Subcutaneous adipose tissue (tissue), 4 donors: ENCODE measurements around the gene SNX24. TPM values are rescaled to one million over a fixed set of nuclear protein-coding genes. Genes with fewer than 3 reads are reported as not detected.

Source experiments
- total RNA-seq, 4 donors: library from RNA; depleted of rRNA; stranded (reverse); fragments of >200 nt; gene quantifications; one replicate each; pipeline ENCODE4 v1.1.0, GENCODE V29; 2016
- TF ChIP-seq, protein P1 (sequence below): fragments of 450-650 bp; IDR thresholded peaks from one replicate; pipeline ENCODE4 v1.5.1; 2016; ENCODE audit warnings: low read depth, mild to moderate bottlenecking, control low read depth, antibody characterized with exemption, moderate library complexity

SNX24 gene
- total RNA-seq, 4 donors from 2014 or later: 5.8 to 33.9 (median 28.8) TPM

- TF ChIP-seq, protein P1, sequence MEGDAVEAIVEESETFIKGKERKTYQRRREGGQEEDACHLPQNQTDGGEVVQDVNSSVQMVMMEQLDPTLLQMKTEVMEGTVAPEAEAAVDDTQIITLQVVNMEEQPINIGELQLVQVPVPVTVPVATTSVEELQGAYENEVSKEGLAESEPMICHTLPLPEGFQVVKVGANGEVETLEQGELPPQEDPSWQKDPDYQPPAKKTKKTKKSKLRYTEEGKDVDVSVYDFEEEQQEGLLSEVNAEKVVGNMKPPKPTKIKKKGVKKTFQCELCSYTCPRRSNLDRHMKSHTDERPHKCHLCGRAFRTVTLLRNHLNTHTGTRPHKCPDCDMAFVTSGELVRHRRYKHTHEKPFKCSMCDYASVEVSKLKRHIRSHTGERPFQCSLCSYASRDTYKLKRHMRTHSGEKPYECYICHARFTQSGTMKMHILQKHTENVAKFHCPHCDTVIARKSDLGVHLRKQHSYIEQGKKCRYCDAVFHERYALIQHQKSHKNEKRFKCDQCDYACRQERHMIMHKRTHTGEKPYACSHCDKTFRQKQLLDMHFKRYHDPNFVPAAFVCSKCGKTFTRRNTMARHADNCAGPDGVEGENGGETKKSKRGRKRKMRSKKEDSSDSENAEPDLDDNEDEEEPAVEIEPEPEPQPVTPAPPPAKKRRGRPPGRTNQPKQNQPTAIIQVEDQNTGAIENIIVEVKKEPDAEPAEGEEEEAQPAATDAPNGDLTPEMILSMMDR: no peak
Observed at GRCh38 chr5:122963305-122963704, 117.9 kb downstream of the SNX24 start.

- TF ChIP-seq, protein P1: no peak
Observed at GRCh38 chr5:122965111-122965510, 119.7 kb downstream of the SNX24 start.

DNA sequence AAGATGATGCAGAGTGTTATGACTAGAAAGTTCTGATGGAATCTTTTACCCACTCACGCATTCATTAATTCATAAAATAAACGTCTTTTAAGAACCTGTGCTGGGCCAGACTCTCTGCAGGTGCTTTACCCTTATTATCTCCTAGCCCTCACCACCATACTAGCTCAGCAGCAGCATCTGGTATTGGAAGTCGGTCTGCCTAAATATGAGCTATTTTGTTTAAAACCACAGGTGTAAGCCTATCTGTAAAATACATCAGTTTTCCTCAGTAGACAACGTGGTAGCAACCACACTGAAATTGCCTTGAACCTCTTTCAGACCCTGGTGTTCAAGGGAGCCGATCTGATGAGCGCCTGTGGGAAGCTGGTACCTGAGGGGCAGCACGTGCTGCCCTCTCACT is 121.7 kb downstream of the SNX24 start:
- TF ChIP-seq, protein P1: no peak

GRCh38 chr5:122967625-122968024 is 122.2 kb downstream of the SNX24 start:
- TF ChIP-seq, protein P1: no peak

DNA sequence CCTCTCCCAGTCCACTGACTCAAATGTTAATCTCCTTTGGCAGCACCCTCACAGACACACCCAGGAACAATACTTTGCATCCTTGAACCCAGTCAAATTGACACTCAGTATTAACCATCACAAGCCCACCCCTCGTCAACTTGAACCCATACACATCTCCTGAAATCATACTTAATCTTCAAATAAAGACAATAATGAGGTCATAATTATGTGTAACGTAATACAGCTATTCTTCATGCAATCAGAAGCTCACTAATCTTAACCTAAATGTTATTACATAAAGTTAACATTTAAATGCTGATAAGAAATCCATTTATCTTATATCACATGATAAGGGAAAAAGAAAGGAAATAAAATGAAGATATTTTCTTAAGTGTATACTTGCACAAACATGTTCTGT is 125.9 kb downstream of the SNX24 start:
- TF ChIP-seq, protein P1: no peak

- TF ChIP-seq, protein P1: no peak
Observed at GRCh38 chr5:122972877-122973276, 127.5 kb downstream of the SNX24 start.

DNA sequence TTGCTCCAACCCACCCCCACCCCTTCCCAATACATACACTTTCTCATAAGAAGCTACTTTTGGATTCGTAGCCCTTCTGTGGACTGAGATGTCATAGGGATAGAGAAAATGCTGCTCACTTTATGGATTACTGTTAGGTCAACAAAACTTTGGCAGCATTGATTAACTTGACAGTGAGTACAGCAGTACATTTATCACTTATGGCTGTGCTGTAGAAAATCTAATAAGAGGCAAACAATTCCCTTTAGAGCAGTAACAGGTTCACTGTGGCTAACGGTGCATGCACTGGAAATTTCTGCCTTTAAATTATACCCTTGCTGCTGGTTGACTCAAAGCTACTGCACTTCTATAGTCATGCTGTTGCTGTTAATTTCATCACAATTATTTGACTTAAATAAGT is 131.9 kb downstream of the SNX24 start:
- TF ChIP-seq, protein P1: no peak
